ENCODE measurements around the gene RPTOR.

The RPTOR gene

GRCh38 chr17:80582165-80582564, 37.5 kb downstream of the RPTOR start:
- TF ChIP-seq CTCF (IDR thresholded peaks at IDR 0.05; ENCODE audit: insufficient read depth, missing control alignments): no peak

GRCh38 chr17:80584176-80584905, 39.7 kb downstream of the RPTOR start:
- no peak for DNase-seq (ENCODE audit: insufficient read length, low spot score)
- TF ChIP-seq CTCF (IDR thresholded peaks at IDR 0.05; ENCODE audit: insufficient read depth, missing control alignments): no peak

More at GRCh38 chr17:80582165-80582564, 37.5 kb downstream of the RPTOR start:
- FAIRE-seq (no peak), DNase-seq (ENCODE audit: insufficient read length, low spot score) (no peak)

GRCh38 chr17:80585890-80586845, 41.5 kb downstream of the RPTOR start:
- FAIRE-seq (no peak), DNase-seq (ENCODE audit: insufficient read length, low spot score) (no peak)
- no peak for TF ChIP-seq CTCF (IDR thresholded peaks at IDR 0.05; ENCODE audit: insufficient read depth, missing control alignments)

More at GRCh38 chr17:80584176-80584905, 39.7 kb downstream of the RPTOR start:
- FAIRE-seq: no peak

GRCh38 chr17:80586846-80587228, 42.2 kb downstream of the RPTOR start:
- DNase-seq (ENCODE audit: insufficient read length, low spot score) (no peak), FAIRE-seq (no peak)
- no peak for TF ChIP-seq CTCF (IDR thresholded peaks at IDR 0.05; ENCODE audit: insufficient read depth, missing control alignments)

- DNase-seq (ENCODE audit: insufficient read length, low spot score) (no peak), FAIRE-seq (no peak)
- no peak for TF ChIP-seq CTCF (IDR thresholded peaks at IDR 0.05; ENCODE audit: insufficient read depth, missing control alignments)
These were observed 44.2 kb downstream of the RPTOR start for GRCh38 chr17:80588702-80589383.

GRCh38 chr17:80591788-80592187, 47.1 kb downstream of the RPTOR start:
- DNase-seq (ENCODE audit: insufficient read length, low spot score): no peak
- FAIRE-seq: no peak

More at GRCh38 chr17:80591788-80592187, 47.1 kb downstream of the RPTOR start:
- no peak for TF ChIP-seq CTCF (IDR thresholded peaks at IDR 0.05; ENCODE audit: insufficient read depth, missing control alignments)
